OCI-LY3 (cell line): ENCODE results near the gene HHAT.
"Not testable (repeated sequence)": the region's sequence is repeated elsewhere in the genome, so short reads cannot be mapped to it uniquely, and the experiment has no call there.

ENCODE experiments used
- H2AFZ ChIP-seq: fragments of 200-600, 300-600 bp; shearing (Covaris generic); 2 replicates; pipeline ENCODE4 v1.6.0; 2014; ENCODE audit warnings: antibody characterized with exemption, low read depth, low read length
- H3K27ac ChIP-seq: fragments of 200-600, 300-600 bp; sonication (generic); 2 replicates; pipeline ENCODE4 v1.5.1; 2014; ENCODE audit warnings: mild to moderate bottlenecking, low read length, moderate library complexity, mixed read lengths
- H3K27me3 ChIP-seq: fragments of 200-600, 300-600 bp; sonication (generic); 2 replicates; pipeline ENCODE4 v1.6.1; 2014; ENCODE audit warnings: low read depth, low read length, mixed read lengths
- H3K36me3 ChIP-seq: fragments of 200-600, 300-600 bp; sonication (generic); replicated peaks from 2 replicates; pipeline ENCODE3; 2014; ENCODE audit warnings: low read depth, low read length, mixed read lengths
- H3K4me1 ChIP-seq: fragments of 300-600, 200-600 bp; sonication (generic); 2 replicates; pipeline ENCODE4 v1.6.1; 2014; ENCODE audit warnings: low read length, mixed read lengths
- H3K4me2 ChIP-seq: fragments of 200-600, 300-600 bp; sonication (generic); 2 replicates; pipeline ENCODE4 v1.6.1; 2014; ENCODE audit warnings: low read length, mixed read lengths
- H3K4me3 ChIP-seq: fragments of 300-600, 200-600 bp; sonication (generic); 2 replicates; pipeline ENCODE4 v1.5.1; 2014; ENCODE audit warnings: antibody characterized with exemption, mild to moderate bottlenecking, low read length, moderate library complexity
- H3K79me2 ChIP-seq: fragments of 300-600, 200-600 bp; shearing (Covaris generic); 2 replicates; pipeline ENCODE4 v1.6.1; 2014; ENCODE audit warnings: mild to moderate bottlenecking, low read length, mixed read lengths
- H3K9ac ChIP-seq: fragments of 300-600, 200-600 bp; shearing (Covaris generic); 2 replicates; pipeline ENCODE4 v1.6.0; 2014; ENCODE audit warnings: mild to moderate bottlenecking, low read length, moderate library complexity
- H3K9me3 ChIP-seq: fragments of 200-600, 300-600 bp; shearing (Covaris generic); 2 replicates; pipeline ENCODE4 v1.6.1; 2014; ENCODE audit warnings: low read length, mixed read lengths; ENCODE audit not compliant: insufficient read depth
- H4K20me1 ChIP-seq: fragments of 200-600, 300-600 bp; sonication (generic); 2 replicates; pipeline ENCODE4 v1.6.1; 2016; ENCODE audit warnings: low read length, mixed read lengths; ENCODE audit not compliant: insufficient read depth
- EZH2phosphoT487 ChIP-seq: fragments of 200-600 bp; shearing (Covaris generic); IDR thresholded peaks from 2 replicates; pipeline ENCODE4 v1.6.1; 2018; ENCODE audit warnings: antibody characterized with exemption, mixed run types, low read depth
- TF ChIP-seq, protein P1 (sequence below): fragments of 200-600, 300-600 bp; sonication (generic); IDR thresholded peaks from 2 replicates; pipeline ENCODE4 v1.5.1; 2014; ENCODE audit warnings: antibody characterized with exemption, low read length, low read depth

The HHAT gene

GRCh38 chr1:210415846-210416448 is 87.2 kb downstream of the HHAT start:
- TF ChIP-seq, protein P1, sequence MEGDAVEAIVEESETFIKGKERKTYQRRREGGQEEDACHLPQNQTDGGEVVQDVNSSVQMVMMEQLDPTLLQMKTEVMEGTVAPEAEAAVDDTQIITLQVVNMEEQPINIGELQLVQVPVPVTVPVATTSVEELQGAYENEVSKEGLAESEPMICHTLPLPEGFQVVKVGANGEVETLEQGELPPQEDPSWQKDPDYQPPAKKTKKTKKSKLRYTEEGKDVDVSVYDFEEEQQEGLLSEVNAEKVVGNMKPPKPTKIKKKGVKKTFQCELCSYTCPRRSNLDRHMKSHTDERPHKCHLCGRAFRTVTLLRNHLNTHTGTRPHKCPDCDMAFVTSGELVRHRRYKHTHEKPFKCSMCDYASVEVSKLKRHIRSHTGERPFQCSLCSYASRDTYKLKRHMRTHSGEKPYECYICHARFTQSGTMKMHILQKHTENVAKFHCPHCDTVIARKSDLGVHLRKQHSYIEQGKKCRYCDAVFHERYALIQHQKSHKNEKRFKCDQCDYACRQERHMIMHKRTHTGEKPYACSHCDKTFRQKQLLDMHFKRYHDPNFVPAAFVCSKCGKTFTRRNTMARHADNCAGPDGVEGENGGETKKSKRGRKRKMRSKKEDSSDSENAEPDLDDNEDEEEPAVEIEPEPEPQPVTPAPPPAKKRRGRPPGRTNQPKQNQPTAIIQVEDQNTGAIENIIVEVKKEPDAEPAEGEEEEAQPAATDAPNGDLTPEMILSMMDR: no peak
- TF ChIP-seq EZH2phosphoT487: no peak
- H4K20me1 ChIP-seq: no peaks in the 10 kb centered on the region
- no peak overlapping the region for H3K27ac ChIP-seq
- H3K79me2 ChIP-seq: no peaks in the 10 kb centered on the region
- H3K27me3 ChIP-seq: no peaks in the 10 kb centered on the region
- H3K9ac ChIP-seq: no peak overlapping the region
- H2AFZ ChIP-seq: no peak overlapping the region
- no peaks in the 10 kb centered on the region for H3K4me1 ChIP-seq
- H3K9me3 ChIP-seq: no peaks in the 10 kb centered on the region
- H3K4me3 ChIP-seq: no peak overlapping the region
- no peaks in the 10 kb centered on the region for H3K36me3 ChIP-seq
- H3K4me2 ChIP-seq: no peak overlapping the region

- H3K27me3 ChIP-seq: no peaks in the 10 kb centered on the region
- no peaks in the 10 kb centered on the region for H4K20me1 ChIP-seq
- no peaks in the 10 kb centered on the region for H3K9me3 ChIP-seq
- H3K4me2 ChIP-seq: no peak overlapping the region
- no peaks in the 10 kb centered on the region for H3K4me1 ChIP-seq
- TF ChIP-seq EZH2phosphoT487: no peak
- TF ChIP-seq, protein P1: no peak
- H3K27ac ChIP-seq: no peak overlapping the region
- H3K79me2 ChIP-seq: no peaks in the 10 kb centered on the region
- H2AFZ ChIP-seq: no peak overlapping the region
- H3K4me3 ChIP-seq: no peak overlapping the region
- H3K9ac ChIP-seq: no peak overlapping the region
- no peaks in the 10 kb centered on the region for H3K36me3 ChIP-seq
These were observed 88.0 kb downstream of the HHAT start for GRCh38 chr1:210416681-210417080.

DNA sequence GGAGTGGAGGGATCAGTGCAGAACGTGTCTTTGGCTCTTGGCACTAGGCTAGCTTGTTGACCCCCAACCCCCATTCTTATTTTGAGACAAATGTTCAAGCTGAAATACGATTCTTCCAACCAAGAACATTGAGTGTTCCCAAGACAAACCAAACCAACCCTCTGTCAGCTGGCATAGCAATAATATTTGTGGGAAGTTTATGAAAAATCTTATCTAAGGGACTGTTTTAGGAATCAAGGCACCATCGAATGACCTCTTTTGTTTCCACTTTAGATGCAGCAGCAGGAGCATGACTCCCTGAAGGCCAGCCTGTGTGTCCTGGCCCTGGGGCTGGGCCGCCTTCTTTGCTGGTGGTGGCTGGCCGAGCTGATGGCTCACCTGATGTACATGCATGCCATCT is 89.2 kb downstream of the HHAT start:
- TF ChIP-seq EZH2phosphoT487: no peak
- TF ChIP-seq, protein P1: no peak
- Histone ChIP-seq H2AFZ (no peak overlapping the region), H3K4me2 (no peak overlapping the region), H3K27ac (no peak overlapping the region), H3K4me3 (no peak overlapping the region), H3K36me3 (no peaks in the 10 kb centered on the region), H3K79me2 (no peaks in the 10 kb centered on the region), H3K4me1 (no peaks in the 10 kb centered on the region), H4K20me1 (no peaks in the 10 kb centered on the region), H3K27me3 (no peaks in the 10 kb centered on the region), H3K9me3 (no peaks in the 10 kb centered on the region), H3K9ac (no peak overlapping the region)

DNA sequence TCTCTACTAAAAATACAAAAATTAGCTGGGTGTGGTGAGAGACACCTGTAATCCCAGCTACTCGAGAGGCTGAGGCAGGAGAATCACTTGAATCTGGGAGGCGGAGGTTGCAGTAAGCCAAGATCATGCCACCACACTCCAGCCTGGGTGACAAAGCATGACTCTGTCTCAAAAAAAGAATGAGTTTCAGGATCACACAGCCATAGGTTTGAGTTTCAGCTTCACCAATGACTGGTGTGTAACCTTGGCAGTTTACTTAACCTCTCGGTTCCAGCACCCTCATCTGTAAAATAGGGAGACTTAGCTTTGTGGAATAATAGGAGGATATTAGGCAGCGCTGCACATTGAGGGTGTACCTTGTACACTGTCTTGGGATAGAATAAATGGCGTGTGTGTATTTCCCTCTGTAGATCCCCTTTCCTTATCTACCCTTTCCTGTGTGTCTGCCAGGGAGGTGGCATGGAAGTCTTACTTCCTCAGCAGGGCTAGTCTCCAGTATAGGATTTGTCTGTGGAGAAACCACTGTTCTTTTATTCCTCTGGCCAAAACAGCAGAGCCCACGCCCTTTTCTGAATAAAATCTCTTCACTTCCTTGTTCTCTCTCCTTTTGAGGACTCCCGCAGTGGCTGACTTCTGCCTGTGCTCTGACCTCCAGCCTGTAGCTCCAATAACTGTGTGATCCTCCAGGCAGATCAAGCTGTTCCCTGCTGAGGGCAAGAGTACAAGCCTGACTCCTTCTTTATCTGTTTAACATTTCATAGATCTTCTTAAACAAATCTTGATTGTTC is 90.4 kb downstream of the HHAT start:
- Histone ChIP-seq H3K36me3 (no peaks in the 10 kb centered on the region), H3K9me3 (no peaks in the 10 kb centered on the region), H3K4me2 (no peak overlapping the region), H3K4me3 (no peak overlapping the region), H3K9ac (no peak overlapping the region), H3K27me3 (no peaks in the 10 kb centered on the region), H3K4me1 (no peaks in the 10 kb centered on the region), H3K27ac (no peak overlapping the region), H4K20me1 (no peaks in the 10 kb centered on the region), H2AFZ (no peak overlapping the region), H3K79me2 (no peaks in the 10 kb centered on the region)
- TF ChIP-seq EZH2phosphoT487: no peak
- TF ChIP-seq, protein P1: no peak

GRCh38 chr1:210426696-210427095 is 98.0 kb downstream of the HHAT start:
- not testable (repeated sequence) for H4K20me1 ChIP-seq, H3K27me3 ChIP-seq, H2AFZ ChIP-seq, H3K79me2 ChIP-seq, H3K4me2 ChIP-seq, H3K4me3 ChIP-seq, H3K9me3 ChIP-seq, H3K9ac ChIP-seq, H3K27ac ChIP-seq, H3K36me3 ChIP-seq, H3K4me1 ChIP-seq
